Stomach (tissue), 9 donors: ENCODE measurements around the gene PLA2G5. TPM values are rescaled to one million over a fixed set of nuclear protein-coding genes. Genes with fewer than 3 reads are reported as not detected.

Source experiments
- DNase-seq, 2 donors: peaks; one replicate each; pipeline versions ENCODE4 v3.0.0 to v3.0.0-alpha.2; 2013 to 2019
- H3K27ac ChIP-seq, 5 donors: fragments of 200-600 bp in 4 of 5; sonication (generic) in 4 of 5; one replicate each; pipeline ENCODE4 v1.5.1; 2013 to 2019; ENCODE audit warnings: mild to moderate bottlenecking in 1 of 5, moderate library complexity in 1 of 5
- H3K27me3 ChIP-seq, 3 donors: fragments of 200-600 bp; sonication (generic); one replicate each; pipeline ENCODE4 v1.5.1; 2017 to 2019; ENCODE audit warnings: mixed run types in 1 of 3
- H3K36me3 ChIP-seq, 4 donors: fragments of 200-600 bp; sonication (generic); 1 replicate in 3 of 4; 2 replicates in 1 of 4; pipeline ENCODE4 v1.5.1; 2016 to 2019
- H3K4me1 ChIP-seq, 4 donors: fragments of 200-600 bp; sonication (generic); one replicate each; pipeline ENCODE4 v1.5.1; 2016 to 2019
- H3K4me3 ChIP-seq, 4 donors: fragments of 200-600 bp; sonication (generic) in 3 of 4; one replicate each; pipeline ENCODE4 v1.5.1; 2016 to 2019; ENCODE audit warnings: mild to moderate bottlenecking in 1 of 4
- H3K9me3 ChIP-seq, 4 donors: fragments of 200-600 bp; sonication (generic); one replicate each; pipeline ENCODE4 v1.5.1; 2016 to 2019
- EP300 ChIP-seq: sonication (generic); formaldehyde crosslinking; IDR thresholded peaks from one replicate; pipeline ENCODE4 v1.6.1; 2017; ENCODE audit warnings: antibody characterized with exemption
- POLR2A ChIP-seq, 4 donors: fragments of 450-650 bp; IDR thresholded peaks; one replicate each; pipeline ENCODE4 v1.6.1; 2016; ENCODE audit warnings: antibody characterized with exemption in 4 of 4, control low read depth in 2 of 4, mild to moderate bottlenecking in 1 of 4, moderate library complexity in 1 of 4
- POLR2AphosphoS5 ChIP-seq, 3 donors: sonication (generic); formaldehyde crosslinking; IDR thresholded peaks; one replicate each; pipeline ENCODE4 v1.6.1; 2016; ENCODE audit warnings: antibody characterized with exemption in 3 of 3
- WGBS, 5 donors: extraction: QIAGEN DNeasy Blood & Tissue Kit in 3 of 5; methylation state at CpG; one replicate each; pipeline versions ENCODE4 v1.1.5 to v1.1.7; 2013 to 2018; 5-methylcytosine and 5-hydroxymethylcytosine counted together
- intact Hi-C: fragments of 100-400 bp; cut with DNase I; formaldehyde crosslinking; loops from one replicate; pipeline ENCODE4 v1.15.1; 2023; ENCODE audit warnings: low total_unique reads
- polyA plus RNA-seq, 3 donors: library from polyadenylated mRNA; stranded (reverse); fragments of 200-250 nt; gene quantifications; one replicate each; pipeline ENCODE4 v1.2.3, GENCODE V29; 2013
- total RNA-seq, 5 donors: library from RNA; depleted of rRNA; stranded (reverse); fragments of >200 nt; gene quantifications; one replicate each; pipeline versions ENCODE4 v1.1.0 to v1.2.3, GENCODE V29; 2014 to 2016
- TF ChIP-seq, protein P1 (sequence below), 7 experiments: fragments of 450-650 bp in 4 of 7; fragments of 200-600 bp in 3 of 7; sonication (generic) in 3 of 7; IDR thresholded peaks; one replicate each; pipeline ENCODE4 v1.5.1; 2016 to 2019; ENCODE audit warnings: antibody characterized with exemption in 7 of 7, control low read depth in 2 of 7, mild to moderate bottlenecking in 1 of 7
- donor health status: healthy with polysubstance abuse.
- donor health status: Bipolar disorder and iron deficiency.
- donor health status: healthy.

PLA2G5 gene
- total and polyA plus RNA-seq, 8 donors = 0.92 to 9.4 (median 4.7) TPM; not detected in 2

DNA sequence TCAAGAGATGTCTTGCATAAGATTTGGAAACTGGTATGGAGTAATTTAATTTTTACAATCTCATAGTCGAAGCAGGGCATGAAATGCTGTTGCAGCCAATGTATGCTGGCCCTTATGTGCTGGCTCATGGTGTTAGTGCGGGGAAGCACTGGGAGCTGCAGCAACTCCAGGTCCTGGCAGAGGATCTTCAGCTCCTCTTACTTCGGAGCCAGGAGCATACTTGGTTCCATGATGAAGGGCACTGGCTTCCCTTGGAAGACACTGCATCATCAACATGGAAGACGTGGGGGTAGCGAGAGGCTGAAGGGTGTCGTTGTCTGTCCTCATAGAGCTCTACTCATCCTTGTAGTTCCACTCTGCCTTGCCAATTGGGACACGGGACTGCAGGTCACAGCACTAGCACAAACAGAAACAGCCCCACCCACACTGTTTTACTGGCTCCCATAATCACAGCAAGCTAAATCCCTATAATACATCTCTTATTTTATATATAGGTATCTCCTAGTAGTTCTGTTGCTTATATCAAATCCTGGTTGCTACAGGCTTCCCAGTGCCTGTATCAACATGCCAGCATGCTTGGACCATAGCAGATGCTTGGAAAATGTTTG lies 26.9 kb downstream of the PLA2G5 start:
- no peak overlapping the region for H3K27ac ChIP-seq
- H3K4me1 ChIP-seq = peaks cover 0 to 4% (median 0%) of the 10 kb centered on the region in 4 donors
- no peak for DNase-seq
- intact Hi-C loops = no loop called here
- H3K9me3 ChIP-seq = peaks cover 0 to 5% (median 0%) of the 10 kb centered on the region in 4 donors
- H3K36me3 ChIP-seq = no peaks in the 10 kb centered on the region
- TF ChIP-seq POLR2A (IDR thresholded peaks at IDR 0.05) = no peak
- TF ChIP-seq EP300 = no peak
- TF ChIP-seq, protein P1, sequence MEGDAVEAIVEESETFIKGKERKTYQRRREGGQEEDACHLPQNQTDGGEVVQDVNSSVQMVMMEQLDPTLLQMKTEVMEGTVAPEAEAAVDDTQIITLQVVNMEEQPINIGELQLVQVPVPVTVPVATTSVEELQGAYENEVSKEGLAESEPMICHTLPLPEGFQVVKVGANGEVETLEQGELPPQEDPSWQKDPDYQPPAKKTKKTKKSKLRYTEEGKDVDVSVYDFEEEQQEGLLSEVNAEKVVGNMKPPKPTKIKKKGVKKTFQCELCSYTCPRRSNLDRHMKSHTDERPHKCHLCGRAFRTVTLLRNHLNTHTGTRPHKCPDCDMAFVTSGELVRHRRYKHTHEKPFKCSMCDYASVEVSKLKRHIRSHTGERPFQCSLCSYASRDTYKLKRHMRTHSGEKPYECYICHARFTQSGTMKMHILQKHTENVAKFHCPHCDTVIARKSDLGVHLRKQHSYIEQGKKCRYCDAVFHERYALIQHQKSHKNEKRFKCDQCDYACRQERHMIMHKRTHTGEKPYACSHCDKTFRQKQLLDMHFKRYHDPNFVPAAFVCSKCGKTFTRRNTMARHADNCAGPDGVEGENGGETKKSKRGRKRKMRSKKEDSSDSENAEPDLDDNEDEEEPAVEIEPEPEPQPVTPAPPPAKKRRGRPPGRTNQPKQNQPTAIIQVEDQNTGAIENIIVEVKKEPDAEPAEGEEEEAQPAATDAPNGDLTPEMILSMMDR (IDR thresholded peaks at IDR 0.05) = no peak
- TF ChIP-seq POLR2AphosphoS5 (IDR thresholded peaks at IDR 0.05) = no peak
- 69 to 88% (median 86%) methylated on average over 7 of the region's 7 CpGs for WGBS, 5 donors
- no peaks in the 10 kb centered on the region for H3K27me3 ChIP-seq
- no peak overlapping the region for H3K4me3 ChIP-seq

DNA sequence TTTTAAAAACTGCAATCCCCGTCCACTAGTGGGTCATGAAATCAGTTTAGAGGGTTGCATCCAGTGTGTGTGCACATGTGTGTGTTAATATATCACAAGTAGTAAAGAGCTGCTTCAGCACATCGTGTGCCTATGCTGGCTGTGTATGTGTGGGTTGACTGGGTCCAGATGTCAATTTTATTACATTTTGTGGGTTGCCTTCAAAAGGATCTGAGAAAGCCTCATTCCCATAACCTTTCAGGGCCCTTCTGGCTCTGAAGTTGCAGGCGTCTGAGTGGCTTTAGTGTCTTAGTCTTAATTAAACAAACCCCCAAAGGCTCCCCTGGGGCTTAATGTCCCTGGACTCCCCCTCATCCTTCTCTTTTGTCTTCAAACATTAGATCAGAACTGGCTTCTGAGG lies 29.5 kb downstream of the PLA2G5 start:
- H3K27me3 ChIP-seq = peaks cover 0 to under 1% (median 0%) of the 10 kb centered on the region in 3 donors
- no peak for DNase-seq
- no peak overlapping the region for H3K4me3 ChIP-seq
- H3K9me3 ChIP-seq = peaks cover 0 to 5% (median 0%) of the 10 kb centered on the region in 4 donors
- H3K4me1 ChIP-seq = no peaks in the 10 kb centered on the region
- H3K27ac ChIP-seq = no peak overlapping the region
- TF ChIP-seq, protein P1 (IDR thresholded peaks at IDR 0.05) = no peak
- TF ChIP-seq POLR2A (IDR thresholded peaks at IDR 0.05) (no peak), EP300 (no peak), POLR2AphosphoS5 (IDR thresholded peaks at IDR 0.05) (no peak)
- 45 to 56% (median 55%) methylated on average over 3 of the region's 3 CpGs for WGBS, 5 donors
- intact Hi-C loops = no loop called here
- no peaks in the 10 kb centered on the region for H3K36me3 ChIP-seq

- TF ChIP-seq POLR2A (IDR thresholded peaks at IDR 0.05) = no peak
- TF ChIP-seq, protein P1 (IDR thresholded peaks at IDR 0.05) = peak in 5 of 7 experiments; percentile 54 to 83 (median 68)
- H3K27me3 ChIP-seq = peaks cover 0 to 5% (median 0%) of the 10 kb centered on the region in 3 donors
- WGBS, 5 donors = 39 to 48% (median 42%) methylated on average over 12 to 14 of the region's 14 CpGs
- peak; percentile 38 to 69 for DNase-seq
- intact Hi-C loops = no loop called here
- no peak overlapping the region for H3K27ac ChIP-seq
- peaks cover 0 to 5% (median 0%) of the 10 kb centered on the region in 4 donors for H3K9me3 ChIP-seq
- no peak overlapping the region for H3K4me3 ChIP-seq
- H3K4me1 ChIP-seq = no peaks in the 10 kb centered on the region
- no peaks in the 10 kb centered on the region for H3K36me3 ChIP-seq
These were observed 30.8 kb downstream of the PLA2G5 start for GRCh38 chr1:20100632-20101355.

- 51 to 65% (median 64%) methylated on average over 1 of the region's 1 CpG for WGBS, 5 donors
- H3K27ac ChIP-seq = no peak overlapping the region
- H3K36me3 ChIP-seq = no peaks in the 10 kb centered on the region
- H3K27me3 ChIP-seq = peaks cover 0 to 9% (median 0%) of the 10 kb centered on the region in 3 donors
- H3K4me1 ChIP-seq = no peaks in the 10 kb centered on the region
- H3K4me3 ChIP-seq = no peak overlapping the region
- intact Hi-C loops = no loop called here
- DNase-seq = no peak
- no peaks in the 10 kb centered on the region for H3K9me3 ChIP-seq
- no peak for TF ChIP-seq POLR2A (IDR thresholded peaks at IDR 0.05)
- peak in 1 of 3 donors; percentile 27 for TF ChIP-seq POLR2AphosphoS5 (IDR thresholded peaks at IDR 0.05)
These were observed 32.9 kb downstream of the PLA2G5 start for GRCh38 chr1:20102875-20103274.

DNA sequence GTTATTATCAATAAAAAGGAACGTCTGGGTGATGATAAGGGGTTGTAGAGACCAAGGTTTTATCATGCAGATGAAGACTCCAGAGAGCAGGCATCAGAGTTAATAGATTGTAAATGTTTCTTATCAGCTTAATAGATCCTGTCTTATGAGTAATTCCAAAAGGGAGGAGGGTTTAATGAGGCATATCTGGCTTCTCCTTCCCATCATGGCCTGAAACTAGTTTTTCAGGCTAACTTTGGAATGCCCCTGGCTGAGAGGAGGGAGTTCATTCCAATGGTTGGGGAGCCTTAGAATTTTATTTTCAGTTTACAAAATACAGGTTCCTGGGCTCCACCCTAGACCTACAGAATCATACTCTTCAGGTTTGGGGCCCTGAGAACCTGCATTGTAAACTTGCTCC lies 35.9 kb downstream of the PLA2G5 start:
- no peak for DNase-seq
- Histone ChIP-seq H3K27me3 (peaks cover 0 to 9% (median 0%) of the 10 kb centered on the region in 3 donors), H3K36me3 (no peaks in the 10 kb centered on the region), H3K4me1 (no peaks in the 10 kb centered on the region), H3K4me3 (no peak overlapping the region), H3K27ac (no peak overlapping the region), H3K9me3 (no peaks in the 10 kb centered on the region)
- TF ChIP-seq EP300 = no peak
- TF ChIP-seq, protein P1 (IDR thresholded peaks at IDR 0.05) = no peak
- no peak for TF ChIP-seq POLR2A (IDR thresholded peaks at IDR 0.05)
- no peak for TF ChIP-seq POLR2AphosphoS5 (IDR thresholded peaks at IDR 0.05)
- WGBS, 5 donors = 17 to 35% (median 29%) methylated on average over 1 of the region's 1 CpG
- intact Hi-C loops = no loop called here
